ENCODE data around the gene WFIKKN1.

WFIKKN1 gene

DNA sequence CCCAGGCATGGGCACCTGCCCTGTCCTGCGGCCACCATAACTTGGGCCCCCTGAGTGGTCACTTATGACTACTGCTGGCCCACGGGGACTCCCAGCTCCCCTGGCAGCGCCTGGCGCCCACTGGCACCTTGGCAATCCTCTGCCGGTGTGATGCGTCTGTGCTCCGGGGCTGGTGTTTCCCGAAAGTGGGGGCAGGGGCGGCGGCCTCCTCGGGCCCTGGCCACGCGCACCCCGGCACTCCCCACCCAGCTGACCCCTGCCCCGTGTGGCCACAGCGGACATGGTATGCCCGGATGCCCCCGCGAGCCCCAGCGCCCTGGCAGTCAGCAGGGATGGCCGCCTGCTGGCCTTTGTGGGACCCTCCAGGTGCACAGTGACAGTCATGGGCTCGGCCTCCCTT, 26.7 kb downstream of the WFIKKN1 start:
- no peak for DNase-seq (ENCODE audit: low spot score)

DNA sequence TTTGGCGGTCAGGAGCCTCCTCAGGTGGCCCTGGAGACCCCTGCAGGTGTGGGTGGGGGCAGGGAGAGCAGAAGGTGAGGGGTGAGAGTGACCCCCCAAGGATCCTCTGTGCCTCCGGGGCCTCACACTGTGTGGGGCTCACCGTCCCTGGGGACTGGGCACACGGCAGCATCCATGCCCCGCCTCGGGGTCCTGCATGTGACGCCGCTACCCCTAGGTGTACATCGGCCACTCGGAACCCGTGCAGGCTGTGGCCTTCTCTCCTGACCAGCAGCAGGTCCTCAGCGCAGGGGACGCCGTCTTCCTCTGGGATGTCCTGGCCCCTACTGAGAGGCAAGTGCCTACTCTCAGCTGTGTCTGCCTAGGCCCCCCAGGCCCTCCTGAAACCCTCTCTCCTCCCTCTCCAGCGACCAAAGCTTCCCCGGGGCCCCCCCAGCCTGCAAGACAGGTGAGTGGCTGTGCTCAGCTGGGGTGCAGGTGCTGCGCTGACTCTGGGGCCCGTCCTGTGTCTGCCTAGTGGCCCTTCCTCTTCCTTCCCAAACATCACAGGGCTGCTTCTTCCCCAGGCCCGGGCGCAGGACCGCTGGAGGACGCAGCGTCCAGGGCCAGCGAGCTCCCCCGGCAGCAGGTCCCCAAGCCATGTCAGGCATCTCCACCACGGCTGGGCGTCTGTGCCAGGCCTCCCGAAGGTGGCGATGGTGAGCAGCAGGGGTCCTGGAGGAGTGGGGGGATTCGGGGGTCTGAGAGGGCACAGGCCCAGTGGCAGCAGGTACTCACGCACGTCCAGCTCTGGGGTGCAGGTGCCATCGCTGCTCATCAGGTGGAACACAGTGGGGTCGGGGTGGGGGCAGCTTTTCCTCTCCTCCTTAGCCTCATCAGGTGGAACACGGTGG, 28.1 kb downstream of the WFIKKN1 start:
- no peak for DNase-seq (ENCODE audit: low spot score)

DNA sequence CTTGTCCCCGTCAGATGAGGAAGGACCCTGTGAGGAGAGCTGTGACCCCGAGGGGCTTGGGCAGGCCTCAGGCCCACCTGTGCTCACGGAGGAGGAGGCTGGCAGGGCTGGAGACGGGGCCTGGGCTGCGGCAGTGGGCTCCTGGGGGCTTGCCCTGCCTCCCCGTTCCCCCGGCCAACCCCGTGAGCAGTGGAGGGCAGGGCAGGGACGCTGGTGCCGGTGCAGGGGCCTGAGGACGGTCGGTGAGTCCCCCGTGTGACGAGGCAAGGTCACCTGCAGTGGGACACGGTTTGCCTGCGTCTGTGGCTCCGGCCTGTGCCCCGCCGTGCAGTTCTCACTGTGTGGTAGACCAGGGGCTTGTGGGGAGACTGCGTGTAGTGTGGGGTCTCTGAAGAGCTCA, 28.8 kb downstream of the WFIKKN1 start:
- DNase-seq (ENCODE audit: low spot score) = no peak

GRCh38 chr16:660132-660458, 29.3 kb downstream of the WFIKKN1 start:
- DNase-seq (ENCODE audit: low spot score) = no peak

- DNase-seq (ENCODE audit: low spot score) = peak; percentile 89
These were observed 29.8 kb downstream of the WFIKKN1 start for GRCh38 chr16:660459-661183.

DNA sequence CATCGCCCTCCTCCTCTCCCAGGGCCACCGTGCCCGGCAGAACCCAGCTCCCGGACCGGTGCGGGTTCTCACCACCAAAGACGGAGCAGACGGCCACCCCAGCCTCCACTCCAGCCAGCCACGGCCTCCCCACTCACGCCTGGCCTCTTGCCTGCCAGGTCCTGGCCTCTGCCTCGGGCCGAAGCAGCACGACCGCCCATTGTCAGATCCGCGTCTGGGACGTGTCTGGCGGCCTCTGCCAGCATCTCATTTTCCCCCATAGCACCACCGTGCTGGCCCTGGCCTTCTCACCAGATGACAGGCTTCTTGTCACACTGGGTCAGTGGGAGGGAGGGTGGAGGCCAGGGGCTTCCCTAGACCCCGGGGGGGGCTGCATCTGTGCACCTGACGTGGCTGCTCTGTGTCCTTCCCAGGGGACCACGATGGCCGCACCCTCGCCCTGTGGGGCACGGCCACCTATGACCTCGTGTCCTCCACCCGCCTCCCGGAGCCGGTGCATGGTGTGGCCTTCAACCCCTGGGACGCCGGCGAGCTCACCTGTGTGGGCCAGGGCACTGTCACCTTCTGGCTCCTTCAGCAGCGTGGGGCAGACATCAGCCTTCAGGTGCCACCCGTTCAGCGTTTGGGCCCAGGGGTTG, 30.5 kb downstream of the WFIKKN1 start:
- DNase-seq (ENCODE audit: low spot score) = no peak

- DNase-seq (ENCODE audit: low spot score) = no peak
These were observed 31.3 kb downstream of the WFIKKN1 start for GRCh38 chr16:662095-662494.

- no peak for DNase-seq (ENCODE audit: low spot score)
These were observed 31.8 kb downstream of the WFIKKN1 start for GRCh38 chr16:662597-662996.

DNA sequence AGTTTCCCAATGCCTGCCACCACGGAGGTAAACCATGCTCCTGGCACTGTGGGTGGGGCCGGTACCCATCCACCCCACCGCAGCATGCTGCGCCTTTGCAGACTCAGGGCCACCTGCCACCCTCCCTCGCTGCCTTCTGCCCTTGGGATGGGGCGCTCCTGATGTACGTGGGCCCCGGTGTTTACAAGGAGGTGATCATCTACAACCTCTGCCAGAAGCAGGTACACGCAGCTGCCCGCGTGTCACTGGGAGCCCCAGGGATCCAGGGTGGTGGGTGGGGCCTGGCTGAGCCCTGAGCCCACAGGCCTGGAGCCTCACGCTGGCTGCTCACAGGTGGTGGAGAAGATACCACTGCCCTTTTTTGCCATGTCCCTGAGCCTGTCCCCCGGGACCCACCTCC, 35.8 kb downstream of the WFIKKN1 start:
- no peak for DNase-seq (ENCODE audit: low spot score)

GRCh38 chr16:667113-667779, 36.5 kb downstream of the WFIKKN1 start:
- no peak for DNase-seq (ENCODE audit: low spot score)

DNA sequence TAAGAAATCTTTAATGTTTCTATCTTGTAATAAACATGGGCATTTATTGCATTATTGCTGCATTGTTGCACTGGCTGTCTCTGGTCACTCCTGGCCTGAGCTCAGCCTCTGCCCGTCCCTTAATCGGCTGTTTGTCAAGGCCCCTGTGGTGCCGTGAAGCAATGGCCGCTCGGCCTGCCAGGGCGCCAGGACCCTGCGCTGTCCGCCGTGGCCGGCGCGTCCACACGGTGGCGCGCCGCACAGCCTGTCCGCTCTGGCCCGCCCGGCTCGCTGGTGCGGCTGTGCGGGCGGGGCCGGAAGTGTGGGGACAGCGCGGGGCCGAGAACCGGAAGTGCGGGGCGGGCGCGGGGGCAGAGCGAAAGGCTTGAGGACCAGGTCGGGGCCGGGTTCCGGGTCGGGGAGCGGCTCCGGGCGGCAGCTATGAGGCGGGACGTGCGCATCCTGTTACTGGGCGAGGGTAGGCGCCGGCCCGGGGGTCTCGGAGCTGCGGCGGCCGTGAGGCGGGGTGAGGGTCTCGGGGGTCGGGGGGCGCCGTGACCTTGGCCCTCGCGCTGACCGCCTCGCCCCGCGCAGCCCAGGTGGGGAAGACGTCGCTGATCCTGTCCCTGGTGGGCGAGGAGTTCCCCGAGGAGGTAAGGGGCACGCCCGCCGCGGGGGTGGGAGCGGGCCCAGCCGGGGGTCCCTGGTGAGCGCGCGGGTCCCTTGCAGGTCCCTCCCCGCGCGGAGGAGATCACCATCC, 37.2 kb downstream of the WFIKKN1 start, which contains the start of gene RHOT2:
Gene RHOT2 (plus strand): TSS at position 353 of the 739 bp plus-strand sequence. CDS start 68 bp downstream, at position 421.
- peak; percentile 93 for DNase-seq (ENCODE audit: low spot score)

DNA sequence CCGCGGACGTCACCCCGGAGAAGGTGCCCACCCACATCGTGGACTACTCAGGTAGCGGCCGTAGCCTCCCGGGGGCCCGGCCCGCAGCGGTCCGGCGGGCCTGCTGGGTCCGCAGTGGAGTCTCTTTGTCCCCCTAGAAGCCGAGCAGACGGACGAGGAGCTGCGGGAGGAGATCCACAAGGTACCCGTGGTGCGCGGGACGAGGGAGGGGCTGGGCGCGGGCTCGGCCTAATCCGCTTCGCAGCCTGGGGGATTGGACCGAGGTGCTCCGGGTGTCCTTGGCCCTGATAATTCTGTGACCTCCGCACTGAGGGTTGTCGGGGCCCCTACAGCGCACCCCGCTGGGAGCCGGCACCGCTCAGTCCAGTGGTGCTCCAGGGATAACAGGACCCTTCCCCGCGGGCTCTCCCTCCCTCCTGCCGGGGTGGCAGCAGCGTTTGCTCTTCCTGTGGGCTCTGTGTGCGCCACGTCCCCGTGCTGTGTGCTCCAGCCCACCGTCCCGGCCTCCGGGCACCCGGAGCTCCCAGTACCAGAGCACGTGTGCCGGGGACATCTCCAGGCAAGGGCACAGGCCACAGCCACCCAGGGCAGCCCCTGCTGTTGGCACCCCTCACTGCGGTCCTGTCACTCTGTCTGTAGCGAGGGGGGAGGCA, 37.9 kb downstream of the WFIKKN1 start:
- DNase-seq (ENCODE audit: low spot score) = no peak

GRCh38 chr16:669666-670065, 38.9 kb downstream of the WFIKKN1 start:
- no peak for DNase-seq (ENCODE audit: low spot score)

DNA sequence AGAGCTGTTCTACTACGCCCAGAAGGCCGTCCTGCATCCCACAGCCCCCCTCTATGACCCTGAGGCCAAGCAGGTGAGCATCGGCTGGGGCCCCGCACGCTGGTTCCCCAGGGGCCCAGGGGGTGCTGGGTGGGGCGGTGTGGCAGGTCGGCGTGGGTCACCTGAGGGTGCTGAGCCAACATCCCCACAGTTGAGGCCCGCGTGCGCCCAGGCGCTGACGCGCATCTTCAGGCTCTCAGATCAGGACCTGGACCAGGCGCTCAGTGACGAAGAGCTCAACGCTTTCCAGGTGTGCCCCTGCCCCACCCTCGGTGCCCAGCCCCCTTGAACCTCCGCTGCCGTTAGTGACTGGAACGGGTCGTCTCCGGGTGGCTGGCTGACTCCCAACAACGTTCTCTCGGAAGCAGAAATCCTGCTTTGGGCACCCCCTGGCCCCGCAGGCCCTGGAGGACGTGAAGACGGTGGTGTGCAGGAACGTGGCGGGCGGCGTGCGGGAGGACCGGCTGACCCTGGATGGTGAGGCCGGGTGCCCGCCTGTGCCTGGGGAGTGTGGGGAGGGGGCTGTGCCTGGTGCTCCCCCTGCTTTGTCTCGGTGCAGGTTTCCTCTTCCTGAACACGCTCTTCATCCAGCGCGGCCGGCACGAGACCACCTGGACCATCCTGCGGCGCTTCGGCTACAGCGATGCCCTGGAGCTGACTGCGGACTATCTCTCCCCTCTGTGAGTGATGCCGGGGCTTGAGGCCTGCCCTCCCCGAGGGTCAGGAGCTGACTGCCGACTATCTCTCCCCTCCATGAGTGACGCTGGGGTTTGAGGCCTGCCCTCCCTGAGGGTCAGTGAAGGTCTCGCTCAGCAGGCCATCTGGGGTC, 39.9 kb downstream of the WFIKKN1 start:
- no peak for DNase-seq (ENCODE audit: low spot score)

DNA sequence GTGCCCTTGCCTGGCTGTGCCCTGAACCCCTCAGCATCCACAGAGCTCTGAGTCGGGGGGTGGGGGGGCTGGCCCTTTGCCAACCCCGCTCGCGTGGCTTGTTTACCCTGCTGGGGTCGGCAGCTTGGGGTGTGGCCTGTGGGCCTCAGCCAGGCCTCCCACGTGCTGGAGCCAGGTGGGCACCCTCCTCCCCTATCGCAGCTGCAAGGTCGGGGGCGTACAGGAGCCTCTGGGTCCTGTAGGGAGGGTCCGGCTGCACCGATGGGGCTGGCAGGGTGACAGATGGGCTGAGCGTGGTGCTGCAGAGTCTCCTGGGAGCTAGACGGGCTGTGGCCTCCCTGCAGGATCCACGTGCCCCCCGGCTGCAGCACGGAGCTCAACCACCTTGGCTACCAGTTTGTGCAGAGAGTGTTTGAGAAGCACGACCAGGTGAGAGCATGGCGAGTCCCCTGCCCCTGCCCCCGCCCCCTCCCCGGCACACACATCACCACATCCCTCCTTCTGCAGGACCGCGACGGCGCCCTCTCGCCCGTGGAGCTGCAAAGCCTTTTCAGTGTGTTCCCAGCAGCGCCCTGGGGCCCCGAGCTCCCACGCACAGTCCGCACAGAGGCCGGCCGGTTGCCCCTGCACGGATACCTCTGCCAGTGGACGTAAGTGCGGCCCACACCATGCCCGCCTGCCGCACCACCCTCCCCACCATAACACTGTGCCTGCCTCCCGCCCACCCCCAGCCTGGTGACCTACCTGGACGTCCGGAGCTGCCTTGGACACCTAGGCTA, 40.8 kb downstream of the WFIKKN1 start:
- DNase-seq (ENCODE audit: low spot score) = no peak

DNA sequence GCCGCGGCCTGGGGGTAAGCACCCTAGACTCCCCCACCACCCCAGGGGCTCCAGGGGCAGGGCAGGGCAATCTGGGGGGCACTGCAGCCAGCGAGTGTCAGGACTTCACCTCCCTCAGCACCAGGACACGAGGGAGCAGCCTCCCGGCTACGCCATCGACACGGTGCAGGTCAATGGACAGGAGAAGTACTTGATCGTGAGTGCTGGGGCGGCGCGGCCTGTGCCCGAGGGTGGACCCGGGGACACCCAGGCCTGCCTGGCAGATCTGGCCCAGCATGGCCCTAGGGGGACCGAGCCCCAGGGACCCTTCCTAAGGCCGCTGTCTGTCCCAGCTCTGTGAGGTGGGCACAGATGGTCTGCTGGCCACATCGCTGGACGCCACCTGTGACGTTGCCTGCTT, 41.6 kb downstream of the WFIKKN1 start:
- no peak for DNase-seq (ENCODE audit: low spot score)

DNA sequence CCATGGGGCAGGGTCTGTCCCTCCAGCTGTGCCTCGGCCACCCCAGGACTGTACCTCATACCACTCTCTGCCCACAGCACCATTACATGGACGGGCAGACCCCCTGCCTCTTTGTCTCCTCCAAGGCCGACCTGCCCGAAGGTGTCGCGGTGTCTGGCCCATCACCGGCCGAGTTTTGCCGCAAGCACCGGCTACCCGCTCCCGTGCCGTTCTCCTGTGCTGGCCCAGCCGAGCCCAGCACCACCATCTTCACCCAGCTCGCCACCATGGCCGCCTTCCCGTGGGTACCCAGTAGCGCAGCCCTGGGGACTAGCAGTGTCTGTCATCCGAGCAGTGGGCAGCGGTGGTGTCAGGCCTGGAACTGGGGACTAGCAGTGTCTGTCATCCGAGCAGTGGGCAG, 42.1 kb downstream of the WFIKKN1 start:
- no peak for DNase-seq (ENCODE audit: low spot score)

DNA sequence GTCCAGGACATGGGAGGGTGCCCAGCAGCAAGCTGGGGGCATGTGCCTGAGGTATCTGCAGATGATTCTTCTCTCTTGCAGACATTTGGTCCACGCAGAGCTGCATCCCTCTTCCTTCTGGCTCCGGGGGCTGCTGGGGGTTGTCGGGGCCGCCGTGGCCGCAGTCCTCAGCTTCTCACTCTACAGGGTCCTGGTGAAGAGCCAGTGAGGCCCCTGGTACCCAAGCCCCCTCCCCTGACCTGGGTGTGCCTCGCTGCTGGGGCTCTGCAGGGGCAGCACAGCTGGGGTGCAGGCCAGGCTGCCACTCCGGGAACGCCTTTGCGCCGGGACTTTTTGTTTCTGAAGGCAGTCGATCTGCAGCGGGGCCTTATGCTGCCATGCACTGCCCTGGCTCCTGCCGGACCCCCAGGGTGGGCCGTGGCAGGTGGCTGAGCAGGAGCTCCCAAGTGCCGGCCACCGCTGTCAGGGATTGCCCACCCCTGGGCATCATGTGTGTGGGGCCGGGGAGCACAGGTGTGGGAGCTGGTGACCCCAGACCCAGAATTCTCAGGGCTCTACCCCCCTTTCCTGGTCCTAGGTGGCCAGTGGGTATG, 42.7 kb downstream of the WFIKKN1 start:
- DNase-seq (ENCODE audit: low spot score) = no peak
